CD4-positive, alpha-beta T cell treated with Interleukin-4 for 1 hour (primary cell): ENCODE data around the gene PSMD12.

ENCODE experiments used
- DNase-seq, 2 donors: peaks; one replicate each; pipeline ENCODE4 v3.0.0-alpha.2; 2020 to 2022

PSMD12 gene

DNA sequence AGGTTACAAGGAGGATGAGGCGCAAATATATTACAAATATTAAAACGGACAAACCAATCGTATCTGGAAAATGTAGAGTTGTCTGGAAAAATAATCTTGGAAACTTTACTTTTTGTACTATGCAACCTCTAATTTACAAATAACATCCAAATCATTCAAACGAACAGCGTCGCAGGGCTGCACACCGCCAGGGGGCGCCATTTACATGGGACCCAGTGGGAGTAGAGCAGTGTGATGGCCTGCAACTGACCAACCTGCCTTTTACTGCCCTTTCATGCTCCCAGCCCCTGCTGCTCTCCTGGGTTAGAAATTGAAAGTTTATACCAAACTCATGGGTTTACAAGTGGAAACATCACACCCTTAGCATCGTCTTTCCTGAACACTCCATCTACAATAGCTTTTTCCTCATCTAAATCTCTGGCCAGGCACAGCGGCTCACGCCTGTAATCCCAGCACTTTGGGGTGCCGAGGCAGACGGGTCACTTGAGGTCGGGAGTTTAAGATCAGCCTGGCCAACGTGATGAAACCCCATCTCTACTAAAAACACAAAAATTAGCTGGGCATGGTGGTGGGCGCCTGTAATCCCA is 20.7 kb upstream of the PSMD12 start:
- peak; percentile 46 to 66 for DNase-seq

DNA sequence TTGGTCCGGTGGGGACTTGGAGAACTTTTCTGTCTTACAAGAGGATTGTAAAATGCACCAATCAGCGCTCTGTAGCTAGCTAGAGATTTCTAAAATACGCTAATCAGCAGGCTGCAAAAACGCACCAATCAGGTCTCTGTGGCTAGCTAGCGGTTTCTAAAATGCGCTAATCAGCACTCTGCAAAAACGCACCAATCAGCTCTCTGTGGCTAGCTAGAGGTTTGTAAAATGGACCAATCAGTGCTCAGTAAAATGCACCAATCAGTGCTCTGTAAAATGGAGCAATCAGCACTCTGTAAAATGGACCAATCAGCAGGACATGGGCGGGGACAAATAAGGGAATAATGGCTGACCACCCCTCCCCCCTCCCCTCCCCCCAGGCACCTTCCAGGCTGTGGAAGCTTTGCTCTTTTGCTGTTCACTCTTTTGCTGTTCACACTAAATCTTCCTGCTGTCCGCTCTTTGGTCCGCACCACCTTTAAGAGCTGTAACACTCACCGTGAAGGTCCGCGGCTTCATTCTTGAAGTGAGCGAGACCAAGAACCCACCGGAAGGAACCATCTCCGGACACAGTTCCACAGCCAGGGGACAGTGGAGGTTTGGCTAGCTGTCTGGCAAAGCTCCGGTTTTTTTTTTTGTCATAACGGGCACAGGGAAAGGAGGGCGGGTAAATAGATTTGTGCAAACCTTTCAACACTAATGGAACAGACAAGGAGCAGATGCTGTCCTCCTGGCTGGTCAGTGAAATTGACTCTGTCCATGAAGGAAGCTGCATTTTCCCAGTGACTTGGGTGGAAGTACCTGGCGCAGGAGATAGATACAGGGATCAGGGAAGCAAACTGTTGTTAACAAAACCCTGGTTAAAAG is 19.0 kb upstream of the PSMD12 start:
- no peak for DNase-seq

DNA sequence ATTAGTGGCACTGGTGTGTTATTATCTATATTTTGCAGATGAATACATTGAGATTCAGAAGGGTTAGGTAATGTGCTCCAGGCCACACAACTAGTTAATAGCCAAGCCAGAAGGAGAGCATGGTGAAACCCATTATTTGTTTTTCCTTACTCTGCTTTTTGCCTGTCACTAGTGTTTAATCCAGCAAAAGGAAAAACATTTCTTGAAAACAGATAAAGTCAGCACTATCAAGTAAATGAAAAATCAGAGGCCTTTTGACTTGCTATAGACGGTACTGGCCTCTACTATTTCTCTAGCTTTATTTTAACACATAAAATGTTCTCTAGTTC is 15.5 kb upstream of the PSMD12 start:
- no peak for DNase-seq

DNA sequence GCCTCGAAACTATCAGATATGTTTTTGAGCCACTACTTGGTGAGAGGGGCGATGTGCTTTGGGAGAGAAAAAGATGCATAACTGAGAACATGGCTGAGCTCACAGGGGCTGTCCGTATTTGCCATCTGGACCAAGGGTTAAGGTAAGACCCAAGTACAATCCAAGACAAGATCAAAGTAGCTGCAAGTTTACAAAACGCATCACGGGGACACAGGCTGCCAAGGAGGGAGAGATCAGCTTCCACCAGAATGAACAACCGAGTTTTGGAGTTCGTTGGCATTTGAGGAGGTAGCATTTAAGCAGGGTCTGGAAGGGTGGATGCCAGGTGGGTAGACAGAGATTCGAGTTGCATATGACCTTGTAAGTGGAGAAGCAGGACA is 12.9 kb upstream of the PSMD12 start:
- no peak for DNase-seq

DNA sequence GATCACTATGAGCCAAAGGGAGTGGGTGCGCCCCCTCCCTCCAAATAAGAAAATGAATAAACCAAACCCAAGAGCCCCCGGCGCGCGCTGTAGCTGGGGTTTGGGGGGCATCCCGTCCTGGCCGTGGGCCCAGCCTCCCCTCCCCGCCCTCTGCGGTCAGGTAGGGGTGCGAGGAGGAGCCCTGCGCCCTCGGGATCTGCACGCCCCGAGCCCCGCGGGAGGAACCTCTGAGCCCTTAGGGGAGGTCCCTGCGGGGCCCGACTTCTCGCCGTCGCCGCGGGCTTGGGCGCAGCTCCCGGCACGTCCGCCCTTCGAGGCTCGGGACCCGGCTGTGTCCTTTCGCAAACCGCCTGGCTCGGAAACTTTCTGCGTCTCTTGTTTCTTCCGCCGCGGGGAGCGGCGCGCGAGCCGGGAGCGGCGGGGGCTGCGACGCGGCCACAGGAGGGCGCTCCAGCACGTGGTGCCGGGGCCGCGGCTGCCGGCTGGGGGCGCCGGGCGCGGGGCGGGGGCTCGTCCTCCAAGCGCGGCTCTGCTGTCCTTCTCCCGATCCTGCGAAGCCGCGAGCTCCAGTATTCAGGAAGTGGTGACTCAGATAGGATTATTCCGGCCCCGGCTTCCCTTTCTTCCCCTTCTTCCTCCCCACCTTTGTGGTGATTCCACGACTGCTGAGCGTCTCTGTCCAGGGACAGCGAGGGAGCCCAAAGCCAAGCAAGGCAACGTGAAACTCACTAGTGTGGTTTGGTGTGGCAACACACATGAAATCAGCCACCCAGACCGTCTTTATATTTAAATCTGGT is 12.3 kb upstream of the PSMD12 start:
- peak; percentile 79 to 83 for DNase-seq

DNA sequence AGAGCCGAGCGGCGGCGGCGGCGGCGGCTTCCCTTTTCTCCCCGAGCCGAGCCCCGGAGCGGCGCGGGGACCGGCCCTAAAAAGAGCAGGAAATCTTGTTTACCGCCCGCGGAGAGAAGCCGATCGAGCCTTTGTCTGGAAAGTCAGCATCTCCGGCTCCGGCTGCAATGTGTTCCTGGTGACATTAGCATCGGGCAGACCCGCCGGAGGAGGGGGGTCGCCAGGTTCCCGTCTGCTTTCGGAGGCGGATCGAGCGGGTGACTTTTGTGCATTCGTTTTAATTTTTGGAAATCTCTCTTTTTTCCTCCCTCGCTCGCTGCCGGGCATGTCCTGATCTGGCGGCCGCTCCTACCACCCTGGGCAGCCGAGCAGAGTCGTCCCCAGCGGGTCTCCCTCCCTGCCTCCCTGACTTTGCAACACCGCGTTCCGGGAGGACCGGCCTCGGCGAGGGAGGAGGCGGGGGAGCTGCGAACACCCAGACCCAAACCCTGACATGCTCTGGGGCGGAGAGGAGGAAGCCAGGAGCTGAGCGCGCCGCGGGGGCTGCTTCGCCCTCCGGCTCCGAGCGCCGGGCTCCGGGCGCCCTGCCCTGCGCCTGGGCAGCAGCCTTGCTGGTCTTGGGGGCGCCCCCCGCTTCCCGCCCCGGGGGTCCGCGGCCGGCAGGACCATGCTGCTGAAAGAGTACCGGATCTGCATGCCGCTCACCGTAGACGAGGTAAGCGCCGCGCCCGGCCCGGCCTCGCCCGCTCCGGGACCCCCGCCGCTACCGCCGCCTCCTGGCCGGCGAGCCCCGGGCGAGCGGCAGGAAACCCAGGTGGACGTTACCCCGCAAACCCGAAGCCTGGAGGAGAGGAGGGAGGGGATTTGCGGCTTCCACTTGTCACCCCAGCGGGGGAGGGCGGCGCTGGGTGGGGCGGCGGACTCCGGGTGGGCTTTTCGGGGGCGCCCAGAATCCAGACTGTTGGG is 11.4 kb upstream of the PSMD12 start:
- DNase-seq: peak; percentile 39 to 43

DNA sequence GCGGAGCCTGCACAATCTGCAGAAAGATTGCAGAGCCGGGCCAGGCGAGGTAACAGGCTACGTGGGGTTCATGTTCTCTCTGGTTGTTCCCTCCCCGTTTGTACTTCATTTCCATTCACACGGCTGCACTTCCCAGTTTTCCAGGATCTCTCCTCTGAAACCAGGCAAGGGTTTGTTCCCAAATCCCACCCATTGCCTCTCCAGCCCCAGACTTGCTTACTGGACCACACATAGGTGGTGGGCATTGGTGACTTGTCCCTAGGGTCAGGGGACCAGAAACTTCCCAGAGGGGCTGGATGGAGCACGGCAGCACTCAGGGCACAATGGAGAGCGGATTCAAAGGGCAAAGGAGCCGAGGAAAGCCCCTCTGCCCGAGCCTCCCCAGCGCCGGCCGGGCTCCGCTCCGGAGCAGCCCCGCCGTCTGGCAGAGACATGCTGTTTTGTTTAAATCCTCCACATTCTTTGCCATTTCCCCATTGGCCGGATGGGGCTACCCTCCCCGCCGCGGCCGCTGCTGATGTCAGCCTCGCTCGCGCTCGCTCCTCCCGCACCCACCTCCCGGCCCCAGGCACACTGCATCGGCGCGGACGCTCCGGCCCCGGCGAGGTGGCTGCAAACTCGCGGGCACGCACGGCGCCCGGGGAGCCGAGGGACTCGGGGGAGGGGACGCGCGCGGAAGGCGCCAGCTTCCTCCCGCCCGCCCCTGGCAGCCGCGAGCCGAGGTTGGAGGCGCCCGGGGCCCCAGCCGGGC is 10.5 kb upstream of the PSMD12 start, which contains the start of gene PITPNC1:
Gene PITPNC1, plus strand, starts transcription at position 545 of the 751 bp plus-strand sequence.
- peak; percentile 88 to 90 for DNase-seq

DNA sequence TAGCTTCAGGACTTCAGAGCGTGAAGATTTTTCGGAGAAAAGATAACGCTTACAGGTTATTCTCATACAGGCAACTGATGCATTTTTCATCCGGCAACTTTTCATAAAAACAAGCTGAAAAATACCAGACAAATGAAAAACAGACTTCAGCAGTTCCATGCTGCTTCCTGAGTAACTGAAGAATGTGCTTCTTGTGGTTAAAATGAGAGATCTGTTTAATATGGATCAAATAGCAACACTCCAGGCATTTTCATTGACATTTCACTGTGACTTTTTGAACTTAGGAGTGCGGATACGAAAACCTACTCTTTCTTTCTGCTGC is 10.0 kb upstream of the PSMD12 start:
- DNase-seq: no peak

DNA sequence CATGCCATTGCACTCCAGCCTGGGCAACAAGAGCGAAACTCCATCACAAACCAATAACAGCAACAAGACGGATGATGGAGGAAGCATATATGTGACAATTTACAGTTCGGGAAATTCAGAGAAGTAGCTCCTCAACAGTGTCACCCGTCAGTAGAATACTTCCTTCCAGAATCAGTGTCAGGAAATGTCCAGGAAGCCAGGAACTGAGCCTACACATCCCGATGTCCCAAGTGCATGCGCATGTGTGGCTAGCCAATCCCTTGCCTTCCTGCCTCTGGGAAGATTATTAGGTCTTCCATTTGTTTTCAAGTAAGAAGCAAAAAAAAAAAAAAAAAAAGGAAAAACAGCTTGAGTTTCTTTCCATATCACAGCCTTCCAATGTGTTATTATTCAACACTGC is 9.3 kb upstream of the PSMD12 start:
- no peak for DNase-seq

DNA sequence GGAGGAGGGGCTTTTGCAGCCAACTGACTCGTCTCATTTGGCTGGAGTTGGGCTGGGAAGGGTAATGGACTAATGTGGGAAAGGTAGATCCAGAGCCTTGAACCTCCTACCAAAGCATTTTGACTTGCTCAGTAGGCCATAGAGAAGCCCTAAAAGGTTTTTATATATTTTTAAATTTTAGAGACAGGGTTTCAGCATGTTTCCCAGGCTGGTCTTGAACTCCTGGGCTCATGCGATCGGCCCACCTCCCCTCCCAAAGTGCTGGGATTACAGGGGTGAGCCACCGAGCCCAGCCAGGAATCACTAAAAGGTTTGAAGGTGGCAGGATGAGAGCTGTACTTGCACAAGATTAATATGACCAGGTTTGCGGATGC is 8.7 kb upstream of the PSMD12 start:
- DNase-seq: no peak

DNA sequence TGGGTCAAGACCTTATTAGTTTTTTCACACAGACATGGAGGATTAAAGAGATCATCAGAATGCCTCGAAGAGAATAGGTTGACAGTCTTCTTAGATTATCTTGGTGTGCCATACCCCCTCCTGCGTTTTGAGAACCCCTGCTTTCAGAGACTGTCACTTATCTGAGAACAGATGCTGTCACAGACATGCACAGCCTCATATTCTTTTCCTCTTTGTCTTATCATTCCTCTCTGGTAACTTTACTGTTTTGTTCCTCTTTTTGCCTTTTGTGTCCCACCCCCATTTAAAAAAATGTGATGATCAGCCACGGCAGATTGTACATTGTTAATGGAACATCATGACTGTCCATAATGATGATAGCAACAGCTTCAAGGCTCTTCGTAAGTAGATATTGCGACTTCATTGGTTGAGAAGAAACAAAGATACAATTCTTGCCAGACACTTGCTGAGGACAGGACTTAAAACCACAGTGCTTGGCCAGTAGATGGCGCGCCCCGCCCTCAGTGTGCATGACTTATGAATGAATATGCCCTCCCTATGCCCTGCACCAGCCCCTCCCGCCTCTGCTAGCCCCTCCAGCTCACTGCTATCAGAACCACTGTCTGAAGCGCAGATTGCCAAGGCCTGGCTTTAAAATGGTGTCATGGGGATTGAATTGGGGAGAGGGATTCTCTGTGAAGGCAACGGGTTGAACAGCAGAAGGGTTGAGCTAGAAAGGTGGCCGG is 8.1 kb upstream of the PSMD12 start:
- peak; percentile 89 to 90 for DNase-seq

DNA sequence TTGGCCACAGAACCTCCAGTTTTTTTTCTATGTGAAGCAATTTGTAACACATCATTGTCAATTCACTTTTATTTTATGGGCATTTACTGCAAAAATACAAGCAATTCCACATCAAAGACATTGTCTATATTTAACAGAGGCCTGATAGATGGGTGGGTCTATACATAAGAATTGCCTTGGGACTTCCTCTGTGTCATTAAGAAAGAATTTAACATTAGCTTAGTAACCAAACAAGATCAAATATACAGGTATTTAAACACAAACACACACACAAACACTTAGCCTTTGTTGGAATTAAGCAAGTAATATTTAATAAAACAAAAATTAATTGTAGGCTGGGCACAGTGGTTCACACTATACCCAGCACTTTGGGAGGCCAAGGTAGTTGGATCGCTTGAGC is 6.4 kb upstream of the PSMD12 start:
- no peak for DNase-seq

DNA sequence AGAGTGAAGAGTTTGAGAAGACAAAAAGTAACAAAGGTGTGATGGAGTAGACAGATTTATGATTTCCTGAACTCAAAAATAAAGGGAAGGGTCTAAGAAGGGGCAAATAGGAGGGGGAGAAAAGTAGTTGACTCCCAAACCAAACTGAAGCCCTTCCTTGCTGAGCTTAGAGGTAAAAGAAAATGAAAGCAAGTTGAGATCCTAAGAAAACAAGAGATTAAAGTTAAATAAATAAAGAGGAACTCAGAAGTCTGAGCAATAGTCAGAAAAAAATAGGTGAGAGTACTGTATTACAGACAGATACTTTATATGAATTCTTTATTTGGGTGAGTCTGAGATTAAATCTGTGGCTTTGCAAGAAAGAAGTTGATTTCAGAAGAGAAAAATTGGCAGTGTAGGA is 3.3 kb upstream of the PSMD12 start:
- DNase-seq: no peak

DNA sequence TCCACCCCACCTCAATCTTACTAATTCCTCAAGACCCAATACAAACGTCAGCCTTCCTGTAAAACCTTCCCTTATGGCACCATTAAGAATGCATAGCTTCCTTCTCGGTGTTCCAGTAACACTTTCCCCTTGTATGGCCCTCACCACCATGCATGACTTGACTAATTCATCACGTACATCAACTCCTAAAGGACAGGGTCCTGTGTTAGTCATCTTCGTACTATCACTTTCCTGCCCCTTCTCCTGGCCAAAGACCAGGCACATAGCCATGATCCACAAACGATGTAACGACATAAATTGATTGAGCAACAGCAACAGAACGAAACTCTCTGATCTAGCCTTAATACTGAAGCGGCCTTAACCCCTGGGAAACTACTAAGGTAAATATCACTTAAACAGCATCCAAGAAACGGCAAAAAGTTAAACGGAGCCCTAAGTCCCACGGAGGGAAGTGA is 612 bp downstream of the PSMD12 start:
- peak in 1 of 2 donors; percentile 55 for DNase-seq

DNA sequence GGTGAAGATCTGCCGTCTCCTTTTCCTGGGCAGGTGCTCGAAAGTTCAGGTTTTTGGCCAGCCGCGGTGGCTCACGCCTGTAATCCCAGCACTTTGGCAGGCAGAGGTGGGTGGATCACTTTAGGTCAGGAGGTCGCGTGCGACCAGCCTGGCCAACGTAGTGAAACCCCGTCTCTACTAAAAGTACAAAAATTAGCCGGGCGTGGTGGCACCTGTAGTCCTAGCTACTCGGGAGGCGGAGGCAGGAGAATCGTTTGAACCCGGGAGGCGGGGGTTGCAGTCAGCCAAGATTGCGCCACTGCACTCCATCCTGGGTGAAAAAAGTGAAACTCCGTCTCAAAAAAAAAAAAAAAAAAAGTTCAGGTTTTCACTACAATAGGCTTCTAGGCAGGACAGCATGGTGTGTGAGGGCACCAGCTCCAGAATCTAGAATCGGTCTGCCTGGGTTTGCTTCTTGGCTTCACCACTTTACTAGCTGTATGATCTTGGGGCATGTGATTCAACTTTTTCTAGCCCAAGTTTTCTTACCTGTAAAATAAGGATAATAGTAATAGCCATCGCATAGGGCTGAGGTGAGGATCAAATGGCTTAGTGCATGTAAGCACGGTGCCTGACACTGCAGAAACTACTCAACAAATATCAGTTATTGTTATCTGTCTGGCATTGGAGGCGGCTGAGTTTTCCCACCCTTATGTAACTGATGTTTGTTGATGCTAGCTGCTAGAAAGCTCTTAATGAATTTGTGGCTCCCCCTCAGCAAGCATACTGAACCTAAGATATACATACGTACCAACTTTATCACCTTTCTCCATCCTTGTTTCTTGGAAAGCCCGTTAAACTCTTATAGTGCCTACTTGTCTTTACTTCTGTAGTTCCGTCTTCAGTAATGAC is 1.3 kb downstream of the PSMD12 start:
- peak in 1 of 2 donors; percentile 21 for DNase-seq

DNA sequence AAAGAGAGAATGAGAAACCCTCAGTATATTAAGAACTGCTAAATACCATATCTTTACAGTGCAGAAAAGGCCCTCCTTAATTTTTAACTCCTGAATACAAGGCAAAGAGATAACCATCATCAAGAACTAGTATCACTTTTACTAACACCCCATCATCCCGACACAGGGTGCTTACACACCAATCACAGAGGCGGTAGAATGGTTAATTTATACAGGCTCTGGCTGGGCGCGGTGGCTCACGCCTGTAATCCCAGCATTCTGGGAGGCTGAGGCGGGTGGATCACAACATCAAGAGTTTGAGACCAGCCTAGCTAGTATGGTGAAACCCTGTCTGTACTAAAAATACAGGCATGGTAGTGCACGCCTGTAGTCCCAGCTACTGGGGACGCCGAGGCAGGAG is 4.2 kb downstream of the PSMD12 start:
- DNase-seq: no peak

DNA sequence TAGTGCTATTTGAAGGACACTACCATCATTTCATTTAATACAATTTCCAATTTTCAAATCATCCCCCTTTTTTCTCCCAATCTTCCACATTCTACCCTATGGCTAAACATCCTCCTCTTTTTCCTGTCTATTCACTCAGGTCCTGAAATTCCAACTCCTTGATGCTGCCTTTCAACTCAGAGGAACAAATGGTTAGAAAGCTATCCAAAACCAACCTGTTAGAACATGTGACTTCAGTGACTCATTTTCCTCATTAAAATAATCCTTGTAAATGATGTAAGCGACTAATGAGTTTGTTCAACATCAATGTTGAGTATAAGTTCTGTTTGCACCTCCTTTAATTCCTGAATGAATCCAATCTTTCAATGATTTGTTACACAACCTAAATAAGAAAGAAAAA is 5.5 kb downstream of the PSMD12 start:
- no peak for DNase-seq

DNA sequence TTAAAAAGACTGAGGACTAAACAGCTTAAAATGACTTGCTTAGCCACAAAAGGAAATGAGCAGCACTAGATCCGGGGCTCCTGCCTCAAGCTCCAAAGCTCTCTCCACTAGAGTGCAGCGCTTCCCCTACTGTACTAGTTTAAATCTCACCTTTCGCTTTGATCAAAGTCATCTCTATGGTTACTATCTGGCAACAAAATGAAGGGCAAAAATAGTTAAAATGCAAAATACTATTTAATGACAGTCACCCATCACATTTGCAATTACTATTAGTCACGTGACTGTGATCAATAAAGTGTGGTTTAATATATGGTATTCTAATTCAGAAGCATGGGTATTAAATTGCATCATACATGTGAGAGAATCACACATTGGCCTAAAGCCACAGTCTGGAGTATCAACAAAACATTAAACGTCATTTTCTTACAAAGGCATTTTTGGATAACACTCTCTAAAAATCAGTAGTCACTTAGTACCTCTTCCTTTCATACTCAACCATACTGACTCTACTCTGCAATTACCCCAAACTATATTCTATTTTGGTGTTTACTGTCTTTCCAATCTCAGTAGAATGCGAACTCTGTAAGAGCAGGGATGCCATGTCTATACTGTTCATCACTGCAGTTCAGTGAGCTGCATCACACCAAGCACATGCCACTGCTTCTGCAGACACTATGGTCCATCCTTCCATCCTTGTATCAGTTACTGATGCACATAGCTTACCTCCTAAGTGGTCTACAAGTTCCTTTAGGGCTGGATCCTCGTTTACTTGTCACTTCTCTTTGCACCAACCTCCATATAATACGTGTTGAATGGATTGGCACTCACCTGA is 6.2 kb downstream of the PSMD12 start:
- DNase-seq: peak; percentile 59 to 78

DNA sequence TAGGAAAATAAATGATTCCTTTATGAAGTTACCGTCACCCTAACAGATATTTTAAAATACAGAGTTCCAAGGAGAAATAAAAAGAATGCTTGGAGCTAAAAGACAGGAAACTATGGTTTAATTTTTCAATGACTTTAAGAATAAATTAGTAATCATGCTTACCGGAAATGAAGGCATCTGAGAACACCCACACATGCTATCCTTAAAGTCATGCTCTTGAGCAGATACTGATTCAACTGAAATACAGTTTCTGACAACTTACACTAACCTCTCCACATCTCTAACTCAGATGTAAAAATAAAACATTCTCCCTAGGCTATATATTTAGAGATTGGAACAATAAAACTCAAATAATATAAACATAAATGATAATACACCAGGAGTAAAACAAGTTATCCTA is 7.8 kb downstream of the PSMD12 start:
- peak in 1 of 2 donors; percentile 23 for DNase-seq
